Dendritic cell treated with granulocyte-macrophage colony-stimulating factor and Interleukin-4, amounts not matched to agents 40 ng/mL and 50 ng/mL, for 4 days (primary cell): Measurements from ENCODE around the gene CD72.
A peak's percentile ranks its signal among the peaks of the same experiment; 100 is the strongest.
"Not testable (repeated sequence)": the region's sequence is repeated elsewhere in the genome, so short reads cannot be mapped to it uniquely, and the experiment has no call there.

ENCODE experiments used
- H3K27ac Mint-ChIP-seq: one replicate; pipeline ENCODE4 v1.8.0; 2022; ENCODE audit warnings: mild to moderate bottlenecking, mixed read lengths
- H3K27me3 Mint-ChIP-seq: one replicate; pipeline ENCODE4 v1.8.0; 2022; ENCODE audit warnings: mild to moderate bottlenecking, mixed read lengths
- H3K36me3 Mint-ChIP-seq: one replicate; pipeline ENCODE4 v1.8.0; 2022; ENCODE audit warnings: low read depth, mixed read lengths
- H3K4me1 Mint-ChIP-seq: one replicate; pipeline ENCODE4 v1.8.0; 2022; ENCODE audit warnings: low read depth, mixed read lengths
- H3K4me3 Mint-ChIP-seq: one replicate; pipeline ENCODE4 v1.8.0; 2022; ENCODE audit warnings: mild to moderate bottlenecking, moderate library complexity, mixed read lengths
- H3K9me3 Mint-ChIP-seq: one replicate; pipeline ENCODE4 v1.8.0; 2022; ENCODE audit warnings: mixed read lengths
- intact Hi-C: fragments of 100-400 bp; cut with micrococcal nuclease; formaldehyde crosslinking; loops from one replicate; pipeline ENCODE4 v1.15.0; 2022

The CD72 gene

DNA sequence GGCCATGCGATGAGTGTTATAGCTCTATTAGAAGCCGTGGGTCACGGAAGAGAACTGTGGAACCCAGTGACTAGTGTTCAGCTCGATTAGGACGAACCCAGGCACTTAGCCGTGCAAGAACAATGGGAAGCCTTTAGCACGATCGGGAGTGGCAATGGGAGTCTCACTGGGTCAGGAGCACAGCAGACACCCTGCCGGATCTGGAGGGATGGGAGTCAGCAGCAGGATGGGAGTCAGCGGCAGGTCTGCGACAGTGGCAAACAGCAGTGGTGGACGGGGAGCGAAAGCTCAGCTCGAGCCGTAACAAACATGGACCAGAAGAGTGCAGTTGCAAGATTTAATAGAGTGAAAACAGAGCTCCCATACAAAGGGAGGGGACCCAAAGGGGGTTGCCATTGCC lies 22.2 kb upstream of the CD72 start:
- H3K4me3 Mint-ChIP-seq, H3K27me3 Mint-ChIP-seq, H3K9me3 Mint-ChIP-seq: not testable (repeated sequence)
- Mint-ChIP-seq H3K4me1 (peaks cover 77% of the 10 kb centered on the region), H3K27ac (peak overlapping the region; percentile 80), H3K36me3 (peaks cover 13% of the 10 kb centered on the region)
- intact Hi-C loops: loop anchor here (10.0 kb wide), 1 partner anchor 174 kb away; the partner anchor contains the start of genes HINT2 and SPAG8

DNA sequence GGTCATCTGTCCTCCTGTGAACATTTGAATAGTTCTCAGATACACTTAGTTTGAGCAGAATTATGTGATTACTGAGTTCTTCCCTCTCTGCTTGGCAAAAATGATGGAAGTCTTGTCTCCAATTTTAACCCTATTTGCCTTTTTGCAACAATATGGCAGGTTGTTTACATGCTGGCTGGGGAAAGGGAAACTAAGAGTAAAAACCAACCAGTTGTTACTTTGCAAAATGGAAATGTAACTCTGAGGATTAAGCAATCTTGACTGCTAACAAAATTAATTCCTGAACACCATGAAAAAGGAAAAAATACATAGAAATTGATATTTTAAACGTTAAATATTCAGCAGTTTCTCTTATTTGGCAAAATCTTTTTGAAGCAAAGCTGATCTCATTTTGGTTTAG lies 21.4 kb upstream of the CD72 start:
- no peak overlapping the region for H3K27ac Mint-ChIP-seq
- intact Hi-C loops: loop anchor here (10.0 kb wide), 1 partner anchor 175 kb away; the partner anchor contains the start of genes HINT2 and SPAG8
- peaks cover 81% of the 10 kb centered on the region for H3K4me1 Mint-ChIP-seq
- peaks cover 13% of the 10 kb centered on the region for H3K36me3 Mint-ChIP-seq
- no peak overlapping the region for H3K4me3 Mint-ChIP-seq
- peaks cover 7% of the 10 kb centered on the region for H3K9me3 Mint-ChIP-seq
- H3K27me3 Mint-ChIP-seq: no peaks in the 10 kb centered on the region

DNA sequence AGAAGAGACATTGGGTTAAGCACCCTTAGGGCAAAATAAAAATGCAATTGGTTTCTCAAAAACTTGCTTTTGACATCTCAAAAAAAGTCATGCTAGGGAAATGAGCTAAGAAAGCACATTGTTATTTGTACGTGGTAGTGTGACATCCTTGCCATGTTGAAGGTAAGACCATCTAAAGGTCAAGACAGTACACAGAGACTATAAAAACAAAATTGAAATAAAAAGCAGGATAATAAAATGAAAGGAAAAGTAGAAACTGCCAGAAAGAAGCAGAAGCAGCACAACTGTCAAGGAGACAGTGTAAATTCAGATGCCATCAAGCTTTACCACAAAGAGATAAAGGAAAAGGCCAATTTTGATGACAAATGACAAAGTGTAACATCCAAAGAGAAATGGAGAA lies 21.0 kb upstream of the CD72 start:
- peaks cover 13% of the 10 kb centered on the region for H3K36me3 Mint-ChIP-seq
- intact Hi-C loops, H3K27ac Mint-ChIP-seq, H3K27me3 Mint-ChIP-seq, H3K9me3 Mint-ChIP-seq: not testable (repeated sequence)
- H3K4me1 Mint-ChIP-seq: peaks cover 81% of the 10 kb centered on the region
- peak overlapping the region; percentile 23 for H3K4me3 Mint-ChIP-seq

DNA sequence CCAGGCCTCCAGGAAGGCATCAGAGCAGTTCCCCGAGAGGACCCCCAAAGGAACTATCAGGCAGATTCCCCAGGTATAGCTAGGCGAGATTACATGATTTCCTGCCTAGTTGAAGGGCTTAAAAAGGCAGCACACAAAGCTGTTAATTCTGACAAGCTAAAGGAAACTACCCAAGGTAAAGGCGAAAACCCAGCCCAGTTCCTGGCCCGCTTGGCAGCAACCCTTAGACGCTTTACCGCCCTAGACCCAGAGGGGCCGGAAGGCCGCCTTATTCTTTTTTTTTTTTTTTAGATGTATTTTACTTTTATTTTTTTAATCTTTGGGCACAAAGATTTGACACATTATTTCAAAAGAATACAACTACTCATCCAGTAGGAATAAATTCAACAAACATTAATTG lies 20.5 kb upstream of the CD72 start:
- Mint-ChIP-seq H3K36me3 (peaks cover 13% of the 10 kb centered on the region), H3K4me1 (peaks cover 86% of the 10 kb centered on the region)
- intact Hi-C loops, H3K27me3 Mint-ChIP-seq, H3K27ac Mint-ChIP-seq, H3K4me3 Mint-ChIP-seq, H3K9me3 Mint-ChIP-seq: not testable (repeated sequence)

DNA sequence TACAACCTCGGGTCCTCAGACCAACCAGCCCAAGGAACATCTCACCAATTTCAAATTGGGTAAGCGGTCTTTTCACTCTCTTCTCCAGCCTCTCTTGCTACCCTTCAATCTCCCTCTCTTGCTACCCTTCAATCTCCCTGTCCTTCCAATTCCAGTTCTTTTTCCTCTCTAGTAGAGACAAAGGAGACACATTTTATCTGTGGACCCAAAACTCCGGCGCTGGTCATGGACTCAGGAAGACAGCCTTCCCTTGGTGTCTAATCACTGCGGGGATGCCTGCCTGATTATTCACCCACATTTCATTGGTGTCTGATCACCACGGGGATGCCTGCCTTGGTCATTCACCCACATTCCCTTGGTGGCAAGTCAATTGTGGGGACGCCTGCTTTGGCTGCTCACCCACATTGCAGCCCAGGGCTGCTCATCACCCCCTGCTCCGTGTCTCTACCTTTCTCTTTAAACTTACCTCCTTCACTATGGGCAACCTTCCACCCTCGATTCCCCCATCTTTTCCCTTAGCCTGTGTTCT lies 19.3 kb upstream of the CD72 start:
- H3K27me3 Mint-ChIP-seq, H3K36me3 Mint-ChIP-seq, H3K9me3 Mint-ChIP-seq, H3K4me3 Mint-ChIP-seq, intact Hi-C loops: not testable (repeated sequence)
- Mint-ChIP-seq H3K4me1 (peaks cover 83% of the 10 kb centered on the region), H3K27ac (peak overlapping the region; percentile 86)

DNA sequence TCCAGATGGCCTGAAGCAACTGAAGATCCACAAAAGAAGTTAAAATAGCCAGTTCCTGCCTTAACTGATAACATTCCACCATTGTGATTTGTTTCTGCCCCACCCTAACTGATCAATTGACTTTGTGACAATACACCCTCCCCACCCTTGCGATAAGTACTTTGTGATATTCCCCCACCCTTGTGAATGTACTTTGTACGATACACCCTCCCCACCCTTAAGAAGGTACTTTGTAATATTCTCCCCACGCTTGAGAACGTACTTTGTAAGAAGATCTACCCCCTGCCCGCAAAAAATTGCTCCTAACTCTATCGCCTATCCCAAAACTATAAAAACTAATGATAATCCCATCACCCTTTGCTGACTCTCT lies 18.6 kb upstream of the CD72 start:
- H3K4me3 Mint-ChIP-seq, H3K27me3 Mint-ChIP-seq, H3K36me3 Mint-ChIP-seq, H3K9me3 Mint-ChIP-seq, intact Hi-C loops: not testable (repeated sequence)
- Mint-ChIP-seq H3K4me1 (peaks cover 82% of the 10 kb centered on the region), H3K27ac (peak overlapping the region; percentile 86)

DNA sequence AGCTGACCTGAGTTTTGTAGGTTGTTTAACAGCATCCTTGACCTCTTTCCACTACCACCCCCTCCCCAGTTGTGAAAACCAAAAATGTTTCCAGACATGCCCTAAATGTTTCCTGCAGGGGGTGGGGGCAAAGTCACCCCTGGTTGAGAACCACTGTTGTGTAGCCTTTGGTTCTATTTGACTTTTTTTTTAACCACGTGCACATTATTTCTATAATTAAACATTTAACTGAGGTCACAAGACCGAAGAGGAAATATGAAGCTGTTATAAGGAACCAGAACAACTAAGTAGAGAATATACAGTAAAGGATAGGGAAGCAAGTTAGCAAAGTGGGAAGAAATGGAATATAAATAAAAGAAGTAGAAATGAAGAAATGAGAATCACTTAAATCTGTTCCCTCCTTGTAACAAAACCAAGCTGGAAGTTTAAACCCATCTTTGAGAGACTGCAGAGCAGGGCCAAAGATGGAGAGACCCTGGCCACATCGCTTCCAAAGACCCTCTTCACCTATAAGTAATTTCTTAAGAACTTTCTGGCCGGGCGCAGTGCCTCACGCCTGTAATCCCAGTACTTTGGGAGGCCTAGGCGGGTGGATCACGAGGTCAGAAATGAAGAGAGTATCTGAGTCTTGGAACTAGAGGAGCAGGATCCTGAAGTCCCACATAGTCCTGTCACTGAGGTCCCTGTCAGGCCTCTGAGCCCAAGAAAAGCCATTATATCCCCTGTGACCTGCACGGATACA lies 18.1 kb upstream of the CD72 start:
- Mint-ChIP-seq H3K4me1 (peaks cover 77% of the 10 kb centered on the region), H3K9me3 (peaks cover 7% of the 10 kb centered on the region), H3K27me3 (no peaks in the 10 kb centered on the region), H3K36me3 (peaks cover 8% of the 10 kb centered on the region), H3K4me3 (no peak overlapping the region), H3K27ac (peak overlapping the region; percentile 86)
- intact Hi-C loops: no loop called here

DNA sequence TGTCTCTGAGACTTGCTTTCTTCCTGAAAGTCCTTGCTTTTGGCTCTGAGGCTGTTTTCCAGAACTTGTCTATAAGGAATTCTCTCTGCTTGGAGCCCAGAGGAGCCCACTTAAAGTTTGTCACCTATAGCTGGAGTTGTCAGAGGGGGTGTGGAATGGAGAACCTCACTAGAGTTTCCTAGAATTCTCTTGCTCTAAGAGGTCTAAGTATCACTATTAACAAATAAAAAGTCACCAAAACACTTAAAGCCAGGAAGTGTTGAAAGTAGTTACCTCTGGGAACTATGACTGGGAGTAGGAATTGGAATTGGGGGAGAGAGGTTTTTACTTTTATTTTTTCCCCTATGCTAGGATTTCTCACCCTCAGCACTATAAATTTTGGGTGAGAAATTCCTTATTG lies 17.5 kb upstream of the CD72 start:
- Mint-ChIP-seq H3K9me3 (peaks cover 7% of the 10 kb centered on the region), H3K36me3 (peaks cover 7% of the 10 kb centered on the region), H3K4me1 (peaks cover 71% of the 10 kb centered on the region), H3K27me3 (no peaks in the 10 kb centered on the region), H3K4me3 (no peak overlapping the region), H3K27ac (peak overlapping the region; percentile 86)
- intact Hi-C loops: no loop called here

DNA sequence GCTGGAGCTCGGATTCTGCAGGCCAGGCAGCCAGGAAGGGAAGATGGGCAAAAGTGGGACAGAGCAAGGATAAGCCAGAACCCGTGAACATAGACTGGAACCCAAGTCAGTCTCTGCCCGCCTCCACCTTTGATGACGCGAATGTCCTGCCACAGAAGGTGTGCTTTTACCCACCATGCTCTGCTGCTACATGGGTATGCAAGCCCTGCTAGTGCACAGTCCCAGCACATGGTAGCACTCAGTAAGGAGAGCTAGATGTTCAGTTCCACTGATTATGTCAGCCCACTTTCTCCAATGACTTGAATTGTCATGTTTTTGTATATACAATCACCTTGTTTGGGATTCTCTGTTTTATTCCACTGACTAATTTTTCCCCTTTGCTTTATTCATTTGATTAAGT lies 11.4 kb upstream of the CD72 start:
- H3K27ac Mint-ChIP-seq: no peak overlapping the region
- H3K9me3 Mint-ChIP-seq: no peaks in the 10 kb centered on the region
- no peaks in the 10 kb centered on the region for H3K27me3 Mint-ChIP-seq
- no peaks in the 10 kb centered on the region for H3K36me3 Mint-ChIP-seq
- intact Hi-C loops: no loop called here
- peaks cover 35% of the 10 kb centered on the region for H3K4me1 Mint-ChIP-seq
- no peak overlapping the region for H3K4me3 Mint-ChIP-seq

DNA sequence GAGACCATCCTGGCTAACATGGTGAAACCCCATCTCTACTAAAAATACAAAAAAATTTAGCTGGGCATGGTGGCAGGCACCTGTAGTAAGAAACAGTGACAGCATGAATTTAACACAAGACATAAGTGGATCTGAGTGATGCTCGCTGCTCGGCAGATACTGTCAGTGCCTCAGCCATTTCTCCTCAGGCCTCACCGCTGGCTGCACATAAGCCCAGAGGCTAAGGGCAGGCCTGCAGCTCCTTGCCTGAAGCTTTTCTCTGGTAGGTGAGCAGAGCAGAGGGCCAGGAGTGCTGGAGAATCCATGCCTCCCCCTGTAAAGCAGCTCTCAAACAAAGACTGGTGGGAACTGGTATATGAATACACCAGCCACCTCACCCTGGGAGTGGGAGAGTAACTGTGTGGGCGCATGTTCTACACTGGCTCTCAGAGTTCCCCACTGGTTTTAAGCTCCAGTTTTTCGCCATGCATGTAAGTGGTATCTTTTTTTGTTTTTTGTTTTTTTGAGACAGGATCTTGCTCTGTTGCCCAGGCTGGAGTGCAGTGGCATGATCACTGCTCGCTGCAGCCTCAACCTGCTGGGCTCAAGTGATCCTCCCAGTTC lies 10.3 kb upstream of the CD72 start:
- Mint-ChIP-seq H3K27me3 (no peaks in the 10 kb centered on the region), H3K9me3 (no peaks in the 10 kb centered on the region), H3K4me1 (peaks cover 23% of the 10 kb centered on the region), H3K27ac (no peak overlapping the region), H3K36me3 (no peaks in the 10 kb centered on the region), H3K4me3 (no peak overlapping the region)
- intact Hi-C loops: no loop called here

DNA sequence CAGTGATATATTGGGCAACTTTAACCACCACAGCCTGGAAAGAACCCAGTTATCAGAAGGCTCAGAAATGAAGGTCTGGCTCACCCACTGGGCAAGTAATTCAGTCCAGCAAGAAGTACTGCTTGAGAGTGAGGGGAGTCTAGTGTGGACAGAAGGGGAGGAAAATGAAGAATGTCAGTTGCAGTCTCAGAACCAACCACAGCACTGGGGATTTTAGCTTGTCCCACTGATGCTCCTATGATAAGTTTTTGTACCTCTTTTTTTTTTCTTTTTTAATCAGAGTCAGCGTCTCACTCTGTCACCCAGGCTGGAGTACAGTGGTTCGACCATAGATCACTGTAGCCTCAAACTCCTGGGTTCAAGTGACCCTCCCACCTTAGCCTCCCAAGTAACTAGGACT lies 9.4 kb upstream of the CD72 start:
- peaks cover 21% of the 10 kb centered on the region for H3K4me1 Mint-ChIP-seq
- H3K4me3 Mint-ChIP-seq: no peak overlapping the region
- H3K9me3 Mint-ChIP-seq: no peaks in the 10 kb centered on the region
- H3K36me3 Mint-ChIP-seq: no peaks in the 10 kb centered on the region
- H3K27me3 Mint-ChIP-seq: no peaks in the 10 kb centered on the region
- intact Hi-C loops: no loop called here
- no peak overlapping the region for H3K27ac Mint-ChIP-seq

DNA sequence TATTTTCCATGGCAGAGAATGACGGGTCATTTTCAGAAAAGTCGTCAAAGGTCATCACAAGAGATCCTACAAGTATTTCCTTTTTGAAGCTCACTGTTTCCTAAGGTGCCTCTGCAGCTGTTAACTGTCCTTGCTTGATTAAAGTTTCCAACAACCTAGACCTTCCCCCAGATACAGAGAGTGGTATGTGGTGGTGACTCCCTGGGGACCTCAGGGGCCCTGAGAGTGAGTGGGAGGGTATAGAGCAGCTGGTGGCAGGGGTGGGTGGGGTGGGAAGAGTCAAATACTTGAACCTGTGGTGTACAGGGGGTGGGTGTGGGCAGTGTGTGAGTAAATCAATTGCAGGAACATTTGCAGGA lies 1.6 kb upstream of the CD72 start:
- H3K9me3 Mint-ChIP-seq: no peaks in the 10 kb centered on the region
- peaks cover 29% of the 10 kb centered on the region for H3K27me3 Mint-ChIP-seq
- H3K4me3 Mint-ChIP-seq: no peak overlapping the region
- no peaks in the 10 kb centered on the region for H3K36me3 Mint-ChIP-seq
- intact Hi-C loops: no loop called here
- H3K27ac Mint-ChIP-seq: no peak overlapping the region
- peaks cover 51% of the 10 kb centered on the region for H3K4me1 Mint-ChIP-seq

DNA sequence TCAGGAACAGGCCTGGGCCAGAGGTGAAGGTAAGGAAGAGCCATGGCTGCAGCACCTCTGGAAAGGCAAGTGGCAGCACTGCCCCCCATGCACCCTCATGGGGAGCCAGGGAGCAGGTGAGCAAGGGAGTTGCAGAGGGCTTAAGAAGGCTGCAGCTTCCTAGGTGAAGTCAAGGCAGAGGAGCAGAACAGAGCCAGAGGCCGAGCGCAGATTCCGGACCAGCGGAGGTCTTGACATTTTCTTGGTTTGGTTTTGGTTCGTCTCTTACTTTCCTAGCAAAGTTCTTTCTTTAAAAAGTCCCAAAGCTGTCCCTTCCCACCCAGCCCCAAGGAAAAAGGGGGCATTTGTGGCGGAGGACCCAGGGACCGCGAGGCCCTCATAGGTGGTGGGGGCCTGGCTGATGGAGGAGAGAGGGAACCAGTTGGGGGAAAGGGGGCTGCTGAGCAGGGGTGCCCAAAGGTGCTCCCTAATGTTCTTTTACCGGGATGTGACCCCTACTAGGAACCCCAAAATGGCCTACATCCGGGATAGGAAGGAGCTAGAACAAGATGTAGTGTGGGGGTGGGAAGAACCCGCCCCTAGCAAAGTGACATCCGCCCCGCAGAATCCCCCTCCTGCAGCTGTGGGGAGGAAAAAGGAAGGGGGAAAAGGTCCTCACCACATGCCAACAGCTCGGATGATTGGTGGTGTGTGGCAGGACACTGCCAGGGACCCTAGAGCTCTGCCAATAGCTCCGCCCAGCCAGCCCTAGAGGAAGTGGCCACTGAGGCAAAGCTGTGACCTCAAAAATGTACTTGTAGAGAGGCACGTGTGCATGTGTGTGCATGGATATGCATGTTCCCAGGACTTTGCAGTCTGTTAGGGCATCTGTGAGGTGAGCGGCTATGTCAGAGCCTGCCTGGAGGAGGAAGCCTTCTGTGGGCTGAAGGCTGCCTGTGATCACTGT lies 914 bp upstream of the CD72 start:
- H3K27me3 Mint-ChIP-seq: peaks cover 36% of the 10 kb centered on the region

DNA sequence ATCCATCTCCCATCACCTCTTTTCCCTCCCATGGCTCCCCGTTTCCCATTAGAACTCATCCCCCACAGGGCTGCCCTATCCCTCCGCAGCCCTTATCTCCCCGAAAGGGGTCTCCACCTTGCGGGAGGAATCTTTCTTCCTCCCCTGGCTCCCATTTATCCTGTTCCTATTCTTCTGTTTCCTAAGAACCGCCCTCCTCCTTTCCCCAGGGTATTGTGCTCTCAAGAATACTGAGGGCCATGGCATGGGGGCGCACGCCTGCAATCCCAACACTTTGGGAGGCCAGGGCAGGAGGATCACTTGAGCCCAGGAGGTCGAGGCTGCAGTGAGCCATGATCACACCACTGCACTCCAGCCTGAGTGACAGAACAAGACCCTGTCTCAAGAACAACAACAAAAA lies 665 bp downstream of the CD72 start:
- Mint-ChIP-seq H3K36me3 (no peaks in the 10 kb centered on the region), H3K4me1 (peaks cover 54% of the 10 kb centered on the region), H3K27me3 (peaks cover 40% of the 10 kb centered on the region), H3K4me3 (peak overlapping the region; percentile 60), H3K9me3 (no peaks in the 10 kb centered on the region), H3K27ac (peak overlapping the region; percentile 76)
- intact Hi-C loops: no loop called here

More for the DNA sequence above, 914 bp upstream of the CD72 start:
- no peaks in the 10 kb centered on the region for H3K36me3 Mint-ChIP-seq
- H3K4me1 Mint-ChIP-seq: peaks cover 54% of the 10 kb centered on the region
- H3K27ac Mint-ChIP-seq: peak overlapping the region; percentile 76
- intact Hi-C loops: no loop called here
- H3K4me3 Mint-ChIP-seq: no peak overlapping the region
- H3K9me3 Mint-ChIP-seq: no peaks in the 10 kb centered on the region
